Middle frontal gyrus (tissue), 1 donor: ENCODE results near the gene OR6K6.

Experiments used
- DNase-seq: peaks from one replicate; pipeline ENCODE4 v3.0.0-alpha.2; 2015; ENCODE audit warnings: low spot score; ENCODE audit errors: extremely low spot score

Gene OR6K6, protein sequence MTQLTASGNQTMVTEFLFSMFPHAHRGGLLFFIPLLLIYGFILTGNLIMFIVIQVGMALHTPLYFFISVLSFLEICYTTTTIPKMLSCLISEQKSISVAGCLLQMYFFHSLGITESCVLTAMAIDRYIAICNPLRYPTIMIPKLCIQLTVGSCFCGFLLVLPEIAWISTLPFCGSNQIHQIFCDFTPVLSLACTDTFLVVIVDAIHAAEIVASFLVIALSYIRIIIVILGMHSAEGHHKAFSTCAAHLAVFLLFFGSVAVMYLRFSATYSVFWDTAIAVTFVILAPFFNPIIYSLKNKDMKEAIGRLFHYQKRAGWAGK

DNA sequence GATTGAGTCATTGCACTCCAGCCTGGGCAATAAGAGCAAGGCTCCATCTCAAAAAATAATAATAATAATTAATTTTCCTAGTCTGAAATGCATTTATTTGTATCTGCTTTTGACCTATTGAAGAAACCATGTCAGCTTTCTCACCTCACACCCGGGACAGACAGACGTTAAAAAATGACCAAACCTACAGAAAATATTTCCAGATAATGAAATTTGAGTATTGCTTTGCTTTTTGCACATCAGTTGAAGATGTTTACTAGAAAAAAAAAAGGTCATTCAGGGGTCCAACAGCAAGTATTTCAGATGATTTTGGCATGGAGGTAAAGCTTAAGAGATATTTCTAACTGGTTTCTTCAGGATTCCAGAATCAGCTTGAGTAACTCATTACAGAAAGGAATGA, at the start of gene OR6K6:
Gene OR6K6, plus strand, starts transcription at position 301 of the 400 bp plus-strand sequence. CDS start 168 bp downstream, outside the sequence.
- DNase-seq, result no peak

GRCh38 chr1:158706096-158706495, 48.4 kb upstream of the OR6K6 start:
- no peak for DNase-seq

GRCh38 chr1:158711098-158711497, 43.4 kb upstream of the OR6K6 start:
- no peak for DNase-seq

GRCh38 chr1:158714754-158715153, 39.8 kb upstream of the OR6K6 start:
- DNase-seq, result no peak

- DNase-seq, result no peak
These were observed 38.2 kb upstream of the OR6K6 start for GRCh38 chr1:158716335-158716734.

GRCh38 chr1:158717344-158717743, 37.2 kb upstream of the OR6K6 start:
- DNase-seq, result no peak

- DNase-seq, result no peak
These were observed 34.9 kb upstream of the OR6K6 start for GRCh38 chr1:158719664-158720063.

DNA sequence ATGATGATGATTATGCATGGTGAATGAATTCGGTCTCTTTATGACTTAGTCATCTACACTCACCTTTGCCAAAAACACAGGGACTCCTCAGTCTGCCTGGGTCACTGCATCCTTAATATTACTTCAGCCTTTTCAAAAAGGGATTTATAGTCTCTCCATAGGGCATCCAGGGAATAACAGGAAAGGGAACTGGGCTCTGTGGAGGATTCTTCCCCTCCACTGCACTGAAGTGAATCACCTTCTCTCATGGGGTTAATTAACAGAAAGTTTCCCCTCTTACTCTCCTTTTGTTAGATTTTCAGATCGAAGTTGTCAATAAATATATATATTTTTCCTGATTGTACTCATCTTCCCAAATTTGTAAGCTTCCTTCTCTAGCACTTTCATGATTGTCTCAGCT, 33.9 kb upstream of the OR6K6 start, which contains the start of gene OR6K3:
Gene OR6K3, minus strand, starts transcription at position 101 of the 400 bp plus-strand sequence. CDS start 2,605 bp downstream, outside the sequence.
- no peak for DNase-seq

- no peak for DNase-seq
These were observed 30.1 kb upstream of the OR6K6 start for GRCh38 chr1:158724442-158724841.

- no peak for DNase-seq
These were observed 25.9 kb upstream of the OR6K6 start for GRCh38 chr1:158728510-158729225.

- no peak for DNase-seq
These were observed 24.1 kb upstream of the OR6K6 start for GRCh38 chr1:158730453-158730852.

DNA sequence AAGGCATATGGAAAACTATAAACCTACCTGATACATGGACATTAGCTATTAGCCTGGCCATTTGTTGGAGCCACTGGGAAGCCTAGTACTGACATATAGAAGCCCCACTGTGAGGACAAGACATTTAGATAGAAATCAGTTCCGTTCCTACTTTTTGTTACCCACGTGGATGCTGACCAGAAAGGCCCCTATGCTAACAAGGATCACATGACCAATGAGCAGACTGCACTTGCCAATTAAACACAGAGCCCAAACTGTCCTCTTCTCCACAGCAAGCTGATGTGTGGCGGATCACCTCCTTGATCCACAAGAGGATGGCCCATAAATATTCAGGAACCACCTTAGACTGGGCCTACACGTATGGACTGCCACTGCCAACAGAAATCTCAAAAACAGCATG, 22.8 kb upstream of the OR6K6 start:
- DNase-seq, result no peak

DNA sequence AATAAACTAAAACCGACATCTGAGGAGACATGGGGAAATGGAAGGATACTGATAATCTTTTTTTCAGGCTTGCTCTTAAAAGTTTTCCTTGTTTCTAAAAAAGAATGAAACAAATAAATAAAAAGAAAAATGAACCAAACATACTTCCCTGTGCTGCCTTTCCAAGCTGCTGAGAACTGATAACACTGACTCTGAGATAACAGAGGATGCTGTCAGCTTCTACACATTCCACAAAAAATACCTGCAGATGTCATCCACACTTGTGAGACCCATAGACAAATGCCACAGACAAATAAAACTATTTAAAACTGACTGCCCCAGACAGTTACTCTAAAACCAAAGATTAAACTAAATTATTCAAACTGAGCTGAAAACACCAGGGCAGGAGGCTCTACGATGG, 22.0 kb upstream of the OR6K6 start:
- no peak for DNase-seq

DNA sequence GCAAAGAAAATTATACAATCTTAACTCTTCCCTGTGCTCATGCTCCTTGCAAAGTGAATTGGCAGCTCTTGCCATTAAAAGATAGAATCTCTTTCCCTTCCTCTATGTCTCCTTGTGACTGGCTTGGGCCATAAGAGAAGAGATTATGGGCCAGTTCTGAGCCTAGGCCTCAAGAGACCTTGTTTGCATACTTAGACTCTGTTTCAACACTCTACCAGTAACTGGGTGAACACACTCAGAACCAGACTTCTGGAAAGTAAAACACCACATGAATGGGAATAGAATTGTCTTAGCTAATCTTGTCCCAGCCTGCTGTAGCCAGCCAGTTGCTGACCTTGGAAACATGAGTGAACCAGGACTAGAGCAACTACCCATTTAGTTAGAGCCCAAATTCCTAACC, 18.7 kb upstream of the OR6K6 start:
- DNase-seq, result no peak

DNA sequence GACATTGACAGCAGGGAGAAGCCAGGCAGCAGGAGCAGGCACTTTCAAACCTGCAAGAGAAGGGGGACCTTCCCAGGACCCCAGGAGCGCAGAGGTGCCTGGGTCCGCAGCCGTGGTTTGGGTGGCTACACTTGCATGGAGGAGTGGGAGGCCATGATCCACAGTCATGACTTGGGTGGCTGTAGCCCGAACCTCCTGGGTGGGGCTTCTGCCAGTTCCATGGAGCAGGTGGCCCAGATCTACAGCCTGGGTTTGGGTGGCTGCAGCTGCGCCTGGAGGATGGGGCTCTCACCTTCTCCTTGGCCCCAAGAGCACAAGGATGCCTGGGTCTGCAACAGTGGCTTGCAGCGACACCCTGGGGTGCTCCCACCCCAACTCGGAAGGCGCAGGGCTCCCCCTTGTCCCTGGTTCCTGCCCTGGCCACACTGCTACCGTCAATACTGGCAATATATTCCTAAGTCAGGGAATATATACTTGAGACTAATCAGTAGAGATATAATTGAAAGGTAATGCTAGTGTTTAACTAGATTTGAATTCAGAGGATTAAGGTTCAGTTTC, 2.3 kb upstream of the OR6K6 start:
- DNase-seq, result no peak

DNA sequence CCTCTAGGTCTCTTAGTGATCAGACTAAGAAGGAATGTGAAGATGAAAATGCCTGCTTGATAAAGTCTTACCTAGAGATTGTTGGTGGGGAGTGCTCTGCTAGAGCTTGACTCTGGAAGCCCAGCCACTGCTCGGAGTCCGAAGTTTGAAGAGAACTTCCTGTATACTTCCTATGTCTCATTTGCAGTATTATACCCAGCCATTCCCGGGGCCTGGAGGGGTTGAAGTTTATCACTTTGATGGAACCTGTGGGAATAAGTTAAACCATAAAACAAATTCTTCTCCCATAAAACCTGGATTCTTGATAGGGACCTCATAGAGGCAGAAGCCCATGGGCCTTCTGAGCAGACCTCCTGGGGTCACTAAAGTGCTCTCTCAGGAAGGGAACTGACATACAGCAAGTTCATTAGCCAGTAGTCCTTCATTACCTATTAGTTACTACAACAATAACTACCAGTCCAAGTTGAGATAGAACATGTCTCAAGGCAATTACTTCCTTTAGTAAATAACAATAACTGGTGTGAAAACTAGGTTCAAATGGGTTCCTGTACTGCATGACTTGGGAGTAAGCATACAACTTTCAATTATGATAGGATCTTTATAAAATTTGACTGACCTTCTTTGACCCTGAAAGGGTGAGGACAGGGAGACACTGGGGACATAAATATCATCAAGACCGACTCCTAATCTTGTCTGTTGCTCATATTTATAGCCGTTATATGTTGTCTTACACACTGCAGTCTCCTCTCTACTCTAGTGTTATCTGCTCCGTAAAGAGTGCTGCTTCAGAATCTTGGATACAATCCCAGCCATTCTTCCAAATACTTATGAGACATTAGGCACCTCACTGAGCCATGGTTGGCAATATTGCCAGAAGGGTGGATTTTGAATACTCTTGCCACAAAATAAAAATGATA, 17.7 kb downstream of the OR6K6 start, which contains the start of gene OR6N1:
Gene OR6N1, minus strand, starts transcription at position 246 of the 917 bp plus-strand sequence. CDS start 5,513 bp downstream, outside the sequence.
- DNase-seq, result no peak

GRCh38 chr1:158781104-158781503, 26.6 kb downstream of the OR6K6 start, which contains the start of gene OR6N2:
TSS of gene OR6N2 (minus strand) at chr1:158781204. CDS start at chr1:158777635, 3,569 bp downstream.
- no peak for DNase-seq

- DNase-seq, result no peak
These were observed 39.1 kb downstream of the OR6K6 start for GRCh38 chr1:158793604-158794003.

DNA sequence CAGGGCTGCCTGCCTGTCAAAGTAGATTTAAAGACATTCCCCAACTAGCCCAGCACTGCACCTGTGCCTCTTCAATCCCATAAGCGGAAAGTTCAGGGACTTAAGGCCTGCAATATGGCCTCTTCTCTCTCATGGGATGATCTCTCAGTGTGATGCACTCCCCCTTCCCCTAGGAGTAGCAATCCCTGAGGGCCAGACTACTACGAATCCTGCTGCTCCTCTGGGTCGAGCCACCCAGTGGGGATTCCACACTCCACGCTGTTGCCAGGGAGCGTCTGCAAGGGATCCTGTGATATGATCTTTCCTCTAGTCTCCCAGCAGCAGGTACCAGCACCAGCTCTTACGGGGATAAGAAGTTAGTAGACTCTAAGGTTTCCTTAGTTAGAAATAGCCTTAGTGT, 39.7 kb downstream of the OR6K6 start:
- DNase-seq, result no peak

DNA sequence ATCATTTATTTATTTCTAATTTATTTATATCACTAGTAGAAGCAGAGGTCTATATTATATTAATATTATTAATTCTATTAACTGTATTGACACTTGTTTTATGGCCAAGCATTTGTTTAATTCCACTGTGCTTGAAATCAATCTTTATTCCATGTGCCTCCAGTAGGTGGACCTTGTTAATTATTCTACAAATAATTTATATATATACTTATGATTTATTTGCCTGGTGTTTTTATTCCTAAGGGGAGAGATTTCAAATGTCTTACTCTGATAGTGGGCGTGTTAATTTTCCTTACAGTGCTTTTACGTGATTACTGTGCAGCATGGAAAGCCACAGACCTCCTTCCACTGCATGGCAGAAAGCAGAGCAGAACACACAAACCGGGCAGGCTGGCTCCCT, 44.0 kb downstream of the OR6K6 start:
- no peak for DNase-seq

DNA sequence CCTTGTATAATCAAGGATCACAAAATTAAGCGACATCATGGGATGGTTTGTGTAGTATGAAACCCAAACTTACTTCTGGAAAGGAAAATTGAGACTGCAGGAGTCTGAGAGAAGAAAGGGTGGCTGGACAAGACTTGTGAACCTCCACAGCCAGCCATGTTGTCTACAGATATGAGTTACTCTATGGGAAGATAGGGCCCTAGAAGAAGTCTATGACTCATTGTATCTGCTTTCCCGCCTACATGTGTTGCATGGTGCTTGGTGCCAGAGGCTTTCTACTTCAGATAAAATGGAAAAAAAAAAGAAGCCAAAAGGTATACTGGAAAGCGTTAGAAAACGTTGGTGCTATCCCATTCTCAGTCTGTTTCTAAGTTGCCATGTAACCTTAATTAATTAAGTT, 45.2 kb downstream of the OR6K6 start:
- DNase-seq, result no peak
